HepG2 (cell line): ENCODE measurements around the gene NKAIN4. TPM values are rescaled to one million over a fixed set of nuclear protein-coding genes. Genes with fewer than 3 reads are reported as not detected.

ENCODE experiments used
- ATAC-seq: fragments of 200-7000 bp; cut with Tn5 transposase; 3 replicates; pipeline ENCODE4 v1.9.1; 2020; ENCODE audit warnings: mild to moderate bottlenecking, moderate library complexity
- BruUV-seq: library from RNA; stranded (reverse); fragments of 400-500 nt; replicated peaks from 2 replicates; lab custom pipeline; 2021; lab: Mats Ljungman, UMichigan
- CTCF ChIA-PET: fragments of 300-600 bp; formaldehyde crosslinking; extraction: SDS; loops from one replicate; lab custom pipeline; 2021; ENCODE audit warnings: low total read pairs, inconsistent platforms, low intra/inter-chr PET ratio; lab: Yijun Ruan, JAX
- POLR2A ChIA-PET: fragments of 350-600 bp; sonication (Branson Sonifier 250); formaldehyde crosslinking; loops from one replicate; lab custom pipeline; 2020; ENCODE audit warnings: antibody characterized with exemption, inconsistent platforms; lab: Yijun Ruan, JAX
- DNase-seq: peaks from one replicate; pipeline ENCODE4 v3.0.0-alpha.2; 2015; ENCODE audit warnings: low spot score
- FAIRE-seq: peaks from 3 replicates; lab custom pipeline; 2011; peaks lifted over from hg19 to GRCh38; lab: Jason Lieb, UNC
- H2AFZ ChIP-seq: one replicate; pipeline ENCODE4 v1.6.1; 2011; ENCODE audit warnings: low read length, inconsistent platforms
- H3K27ac ChIP-seq: fragments of 300-600 bp; 3 replicates; pipeline ENCODE4 v1.8.0; 2011; ENCODE audit warnings: mixed run types, mild to moderate bottlenecking, mixed read lengths, low read length, inconsistent platforms; ENCODE audit not compliant: insufficient read depth; ENCODE audit errors: extremely low read length
- H3K27me3 ChIP-seq, 2 experiments: fragments of 200-600 bp in 1 of 2; 2 replicates in 1 of 2; 3 replicates in 1 of 2; pipeline versions ENCODE4 v1.6.0 to v1.8.0; 2011; ENCODE audit warnings: low read length in 2 of 2, mild to moderate bottlenecking in 2 of 2, moderate library complexity in 2 of 2, inconsistent platforms in 1 of 2; ENCODE audit not compliant: insufficient read depth in 2 of 2, control insufficient read depth in 1 of 2
- H3K36me3 ChIP-seq, 2 experiments: fragments of 200-600 bp in 1 of 2; replicated peaks in 1 of 2; 2 replicates in 1 of 2; 3 replicates in 1 of 2; pipeline versions ENCODE4 v1.5.1 to v1.8.0; 2011; ENCODE audit warnings: low read length in 2 of 2, inconsistent platforms in 1 of 2; ENCODE audit not compliant: insufficient read depth in 2 of 2, control insufficient read depth in 1 of 2
- H3K4me1 ChIP-seq: 2 replicates; pipeline ENCODE4 v1.5.1; 2012; ENCODE audit warnings: low read length, inconsistent platforms; ENCODE audit not compliant: insufficient read depth
- H3K4me2 ChIP-seq: 2 replicates; pipeline ENCODE4 v1.6.0; 2011; ENCODE audit warnings: low read depth, low read length, inconsistent platforms
- H3K4me3 ChIP-seq, 3 experiments: fragments of 200-600 bp in 1 of 3; sonication (generic), shearing (Covaris generic) in 1 of 3; replicated peaks in 1 of 3; 2 replicates each; pipeline ENCODE4 v1.5.1; 2011 to 2016; ENCODE audit warnings: low read length in 3 of 3, inconsistent platforms in 2 of 3, low read depth in 2 of 3, mild to moderate bottlenecking in 2 of 3, control low read depth in 1 of 3, mixed read lengths in 1 of 3; ENCODE audit not compliant: insufficient read depth in 1 of 3
- H3K79me2 ChIP-seq: one replicate; pipeline ENCODE4 v1.6.1; 2011; ENCODE audit warnings: low read length, inconsistent platforms; ENCODE audit not compliant: insufficient read depth
- H3K9ac ChIP-seq: 2 replicates; pipeline ENCODE4 v1.6.0; 2011; ENCODE audit warnings: mild to moderate bottlenecking, low read depth, low read length, inconsistent platforms; ENCODE audit not compliant: insufficient read depth
- H3K9me3 ChIP-seq: 2 replicates; pipeline ENCODE4 v1.5.1; 2012; ENCODE audit warnings: mild to moderate bottlenecking, low read length
- H4K20me1 ChIP-seq: 2 replicates; pipeline ENCODE4 v1.6.0; 2011; ENCODE audit warnings: inconsistent platforms, mild to moderate bottlenecking, low read length, moderate library complexity; ENCODE audit not compliant: insufficient read depth
- CTCF ChIP-seq: sonication (generic); formaldehyde crosslinking; IDR thresholded peaks from 2 replicates; pipeline ENCODE4 v1.5.0; 2020; ENCODE audit warnings: mild to moderate bottlenecking, missing genetic modification reagents, moderate library complexity
- MTF2 ChIP-seq: sonication (generic); formaldehyde crosslinking; IDR thresholded peaks from 2 replicates; pipeline ENCODE4 v1.5.0; 2020; ENCODE audit warnings: missing genetic modification reagents, borderline replicate concordance
- POLR2AphosphoS2 ChIP-seq: IDR thresholded peaks from 2 replicates; pipeline ENCODE4 v1.6.1; 2011; ENCODE audit warnings: low read depth, low read length, improper control_type of control experiment
- RBFOX2 ChIP-seq: fragments of 200-400 bp; formaldehyde crosslinking; IDR thresholded peaks from 2 replicates; pipeline ENCODE4 v1.6.1; 2017; ENCODE audit warnings: low read depth, mild to moderate bottlenecking, low read length
- ZFY ChIP-seq: sonication (generic); formaldehyde crosslinking; IDR thresholded peaks from 2 replicates; pipeline ENCODE4 v1.4.0; 2020; ENCODE audit warnings: missing genetic modification reagents
- ZNF232 ChIP-seq: sonication (generic); formaldehyde crosslinking; IDR thresholded peaks from 2 replicates; pipeline ENCODE4 v1.4.0; 2020; ENCODE audit warnings: missing genetic modification reagents, borderline replicate concordance
- ZNF280D ChIP-seq: sonication (generic); formaldehyde crosslinking; IDR thresholded peaks from 2 replicates; pipeline ENCODE4 v1.5.1; 2020; ENCODE audit warnings: mild to moderate bottlenecking, missing genetic modification reagents
- ZNF644 ChIP-seq: IDR thresholded peaks from 2 replicates; pipeline ENCODE4 v1.6.1; 2016; ENCODE audit warnings: low read depth
- ZSCAN31 ChIP-seq: sonication (generic); formaldehyde crosslinking; IDR thresholded peaks from 2 replicates; pipeline ENCODE4 v1.5.0; 2020; ENCODE audit warnings: low read depth, mild to moderate bottlenecking, missing genetic modification reagents
- ZXDC ChIP-seq: sonication (generic); formaldehyde crosslinking; IDR thresholded peaks from 2 replicates; pipeline ENCODE4 v1.5.0; 2020; ENCODE audit warnings: mild to moderate bottlenecking, missing genetic modification reagents
- WGBS: methylation state at CpG from one replicate; pipeline ENCODE4 v1.1.6; 2017; ENCODE audit warnings: low lambda C conversion rate; 5-methylcytosine and 5-hydroxymethylcytosine counted together
- in situ Hi-C: cut with HindIII; loops from 2 replicates; pipeline ENCODE4 v1.10.0; 2017; ENCODE audit warnings: low pct_unique_long_range_greater_than_20kb; ENCODE audit not compliant: extremely low pct_ligation_motif_present
- intact Hi-C: fragments of 100-400 bp; cut with micrococcal nuclease; formaldehyde crosslinking; loops from one replicate; pipeline ENCODE4 v1.10.0; 2022; ENCODE audit not compliant: unreplicated experiment
- polyA plus RNA-seq, 8 experiments: library from polyadenylated mRNA; depleted of rRNA in 3 of 8; stranded (reverse) in 7 of 8; unstranded in 1 of 8; fragments of >200 nt; fragmentation: Illumina TruSeq in 4 of 8; extraction: Trizol in 4 of 8; gene quantifications; 2 replicates each; pipeline versions ENCODE4 v1.2.1 to v1.2.3, GENCODE V29; 2011 to 2016; ENCODE audit warnings: low read depth in 4 of 8, missing spikeins in 1 of 8, mixed read lengths in 1 of 8; ENCODE audit not compliant: insufficient read depth in 1 of 8
- total RNA-seq, 5 experiments: library from RNA; depleted of rRNA; stranded (reverse); fragments of >200 nt; fragmentation: Illumina TruSeq; extraction: Trizol; gene quantifications; 2 replicates each; pipeline ENCODE4 v1.2.3, GENCODE V29; 2016; ENCODE audit warnings: low read depth in 1 of 5

Gene NKAIN4
- total and polyA plus RNA-seq, 2 of the 13 experiments (the other 11 are each of a cell fraction or from before 2014, with no cell fraction given), result not detected

- no peak overlapping the region for H2AFZ ChIP-seq
- no peak overlapping the region for H3K9ac ChIP-seq
- no peaks in the 10 kb centered on the region for H3K79me2 ChIP-seq
- in situ Hi-C loops (no loop called here), intact Hi-C loops (loop anchor here (5.0 kb wide), 1 partner anchor 91 kb away; no protein-coding TSS in a partner anchor)
- TF ChIP-seq ZFY (CRISPR knock-in tag), result no peak
- 0 out of 2 replicates have a peak, but pooled peaks have one; percentile 47 for TF ChIP-seq MTF2 (CRISPR knock-in tag)
- peaks cover 6% of the 10 kb centered on the region; the same call in 1 of the 2 replicates for H4K20me1 ChIP-seq
- ATAC-seq (no peak), FAIRE-seq (no peak), DNase-seq (no peak)
- no peaks in the 10 kb centered on the region for H3K36me3 ChIP-seq
- H3K4me1 ChIP-seq, result peaks cover 10% of the 10 kb centered on the region
- ChIA-PET POLR2A (no interaction called here), CTCF (no interaction called here)
- no peaks in the 10 kb centered on the region for H3K9me3 ChIP-seq
- no peak overlapping the region for H3K4me2 ChIP-seq
- H3K4me3 ChIP-seq, result no peak overlapping the region
- no TSS peak for BruUV-seq
- WGBS, result 30% methylated on average over 18 of the region's 20 CpGs
- no peak overlapping the region for H3K27ac ChIP-seq
- H3K27me3 ChIP-seq, result peaks cover 23 to 77% of the 10 kb centered on the region in 2 experiments; a peak in 4 of 5 replicates
These were observed 41.6 kb upstream of the NKAIN4 start for GRCh38 chr20:63295846-63296245.

- in situ Hi-C loops, result no loop called here
- ATAC-seq, result no peak
- Histone ChIP-seq H3K79me2 (no peaks in the 10 kb centered on the region), H3K4me2 (no peak overlapping the region), H3K4me1 (peaks cover 14% of the 10 kb centered on the region), H3K27me3 (peaks cover 23 to 77% of the 10 kb centered on the region in 2 experiments; a peak in 4 of 5 replicates), H3K4me3 (no peak overlapping the region), H2AFZ (no peak overlapping the region), H3K9me3 (no peaks in the 10 kb centered on the region), H4K20me1 (peaks cover 6% of the 10 kb centered on the region; the same call in 1 of the 2 replicates), H3K36me3 (no peaks in the 10 kb centered on the region), H3K27ac (no peak overlapping the region), H3K9ac (no peak overlapping the region)
- no peak for FAIRE-seq
- DNase-seq, result no peak
- 38% methylated on average over 17 of the region's 17 CpGs for WGBS
- intact Hi-C loops, result loop anchor here (5.0 kb wide), 1 partner anchor 92 kb away; no protein-coding TSS in a partner anchor
- no TSS peak for BruUV-seq
- CTCF ChIA-PET, result no interaction called here
- POLR2A ChIA-PET, result no interaction called here
- TF ChIP-seq ZXDC (no peak), ZNF280D (no peak), CTCF (peak; percentile 20; the same call in 1 of the 2 replicates), ZSCAN31 (no peak), POLR2AphosphoS2 (peak; percentile 56; the same call in 1 of the 2 replicates), RBFOX2 (no peak), ZNF232 (CRISPR knock-in tag) (no peak), ZNF644 (CRISPR knock-in tag) (no peak)
These were observed 41.2 kb upstream of the NKAIN4 start for GRCh38 chr20:63295422-63295821.
